ENCODE data around the gene SSR4. TPM values are rescaled to one million over a fixed set of nuclear protein-coding genes. Genes with fewer than 3 reads are reported as not detected.

SSR4 gene
- total and polyA plus RNA-seq, 8 donors, result 368 to 925 (median 398) TPM

- no peaks in the 10 kb centered on the region for H3K27me3 ChIP-seq
- FAIRE-seq, result no peak
- ATAC-seq, result peak in 1 of 4 donors; percentile 5
- DNase-seq, result no peak
- H3K27ac ChIP-seq, result no peak overlapping the region
- no peaks in the 10 kb centered on the region for H3K4me1 ChIP-seq
- TF ChIP-seq, protein P1, sequence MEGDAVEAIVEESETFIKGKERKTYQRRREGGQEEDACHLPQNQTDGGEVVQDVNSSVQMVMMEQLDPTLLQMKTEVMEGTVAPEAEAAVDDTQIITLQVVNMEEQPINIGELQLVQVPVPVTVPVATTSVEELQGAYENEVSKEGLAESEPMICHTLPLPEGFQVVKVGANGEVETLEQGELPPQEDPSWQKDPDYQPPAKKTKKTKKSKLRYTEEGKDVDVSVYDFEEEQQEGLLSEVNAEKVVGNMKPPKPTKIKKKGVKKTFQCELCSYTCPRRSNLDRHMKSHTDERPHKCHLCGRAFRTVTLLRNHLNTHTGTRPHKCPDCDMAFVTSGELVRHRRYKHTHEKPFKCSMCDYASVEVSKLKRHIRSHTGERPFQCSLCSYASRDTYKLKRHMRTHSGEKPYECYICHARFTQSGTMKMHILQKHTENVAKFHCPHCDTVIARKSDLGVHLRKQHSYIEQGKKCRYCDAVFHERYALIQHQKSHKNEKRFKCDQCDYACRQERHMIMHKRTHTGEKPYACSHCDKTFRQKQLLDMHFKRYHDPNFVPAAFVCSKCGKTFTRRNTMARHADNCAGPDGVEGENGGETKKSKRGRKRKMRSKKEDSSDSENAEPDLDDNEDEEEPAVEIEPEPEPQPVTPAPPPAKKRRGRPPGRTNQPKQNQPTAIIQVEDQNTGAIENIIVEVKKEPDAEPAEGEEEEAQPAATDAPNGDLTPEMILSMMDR (IDR thresholded peaks at IDR 0.05), result no peak
- no peak overlapping the region for H3K4me3 ChIP-seq
- intact Hi-C loops (cut with DNase I), result no loop called here
- WGBS, 2 donors, result 83% methylated on average over 7 of the region's 7 CpGs
- H3K36me3 ChIP-seq, result no peaks in the 10 kb centered on the region
- no peaks in the 10 kb centered on the region for H3K9me3 ChIP-seq
These were observed 6.3 kb downstream of the SSR4 start for GRCh38 chrX:153800746-153801145.

DNA sequence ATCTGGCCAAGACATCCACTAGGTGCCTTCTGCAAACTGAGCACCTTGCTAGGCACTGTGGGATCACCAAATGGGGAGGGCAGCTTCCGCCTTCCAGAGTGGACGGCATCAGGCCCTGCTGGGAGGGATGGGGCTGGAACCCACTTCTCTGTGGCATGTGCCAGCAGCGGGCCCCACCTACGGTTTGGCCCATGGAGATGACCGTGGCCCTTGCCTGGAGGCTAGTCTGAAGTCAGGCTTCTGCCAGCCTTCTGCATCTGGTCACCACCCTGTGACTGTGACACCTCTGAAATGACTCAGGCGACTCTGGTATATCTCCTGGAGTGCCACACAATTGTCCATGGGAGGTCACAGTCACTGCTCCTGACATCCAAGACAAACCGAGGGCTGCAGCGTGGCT, 7.2 kb downstream of the SSR4 start:
- TF ChIP-seq, protein P1 (IDR thresholded peaks at IDR 0.05), result no peak
- intact Hi-C loops (cut with DNase I), result no loop called here
- no peak overlapping the region for H3K4me3 ChIP-seq
- WGBS, 2 donors, result 77 to 78% methylated on average over 8 of the region's 8 CpGs
- H3K9me3 ChIP-seq, result no peaks in the 10 kb centered on the region
- ATAC-seq, result no peak
- H3K27me3 ChIP-seq, result no peaks in the 10 kb centered on the region
- no peak for FAIRE-seq
- no peaks in the 10 kb centered on the region for H3K4me1 ChIP-seq
- DNase-seq, result no peak
- H3K27ac ChIP-seq, result no peak overlapping the region
- no peaks in the 10 kb centered on the region for H3K36me3 ChIP-seq

DNA sequence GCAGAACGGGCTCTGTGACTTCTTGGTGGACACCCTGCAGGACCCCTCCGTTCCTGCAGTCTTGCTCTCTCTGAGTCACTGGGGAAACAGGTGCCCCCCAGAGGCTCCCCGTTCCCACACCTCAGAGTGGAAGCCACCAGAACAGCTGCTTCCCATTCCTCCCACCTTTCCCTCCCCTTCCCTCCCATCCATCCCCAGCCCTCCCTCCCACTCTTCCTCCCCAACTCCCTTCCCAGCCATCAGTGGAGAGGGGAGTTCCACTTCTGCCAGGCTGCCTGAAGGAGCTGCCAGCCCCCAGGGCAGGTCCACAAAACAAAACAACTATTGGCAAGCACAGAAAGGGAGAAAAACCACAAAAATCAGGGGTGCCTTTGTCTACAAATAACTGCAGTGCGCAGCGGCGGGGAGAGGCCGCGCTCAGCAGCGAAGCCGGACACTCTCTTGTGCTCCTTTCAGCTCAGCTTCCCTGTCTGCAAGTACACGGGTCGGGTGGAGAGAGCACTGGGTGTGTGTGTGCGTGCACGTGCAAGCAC, 8.1 kb downstream of the SSR4 start:
- no peak for FAIRE-seq
- Histone ChIP-seq H3K36me3 (no peaks in the 10 kb centered on the region), H3K4me3 (no peak overlapping the region), H3K27me3 (no peaks in the 10 kb centered on the region), H3K9me3 (no peaks in the 10 kb centered on the region), H3K4me1 (no peaks in the 10 kb centered on the region), H3K27ac (no peak overlapping the region)
- peak in 1 of 6 donors; percentile 23 for DNase-seq
- WGBS, 2 donors, result 75 to 85% methylated on average over 14 of the region's 14 CpGs
- intact Hi-C loops (cut with DNase I), result no loop called here
- no peak for ATAC-seq
- TF ChIP-seq, protein P1 (IDR thresholded peaks at IDR 0.05), result no peak

- Histone ChIP-seq H3K27me3 (no peaks in the 10 kb centered on the region), H3K9me3 (no peaks in the 10 kb centered on the region), H3K27ac (no peak overlapping the region), H3K4me3 (no peak overlapping the region), H3K36me3 (no peaks in the 10 kb centered on the region), H3K4me1 (no peaks in the 10 kb centered on the region)
- TF ChIP-seq, protein P1 (IDR thresholded peaks at IDR 0.05), result no peak
- FAIRE-seq (no peak), ATAC-seq (no peak), DNase-seq (peak in 1 of 6 donors; percentile 47)
- intact Hi-C loops (cut with DNase I), result no loop called here
- 94 to 95% methylated on average over 86 to 87 of the region's 87 CpGs for WGBS, 2 donors
These were observed 9.0 kb downstream of the SSR4 start for GRCh38 chrX:153803211-153804099.

- no peak for FAIRE-seq
- 95 to 96% methylated on average over 33 to 34 of the region's 34 CpGs for WGBS, 2 donors
- intact Hi-C loops (cut with DNase I), result no loop called here
- ATAC-seq, result no peak
- Histone ChIP-seq H3K4me1 (no peaks in the 10 kb centered on the region), H3K27me3 (no peaks in the 10 kb centered on the region), H3K36me3 (no peaks in the 10 kb centered on the region), H3K27ac (no peak overlapping the region), H3K4me3 (no peak overlapping the region), H3K9me3 (no peaks in the 10 kb centered on the region)
- DNase-seq, result peak in 1 of 6 donors; percentile 65
- TF ChIP-seq, protein P1 (IDR thresholded peaks at IDR 0.05), result no peak
These were observed 9.7 kb downstream of the SSR4 start for GRCh38 chrX:153804100-153804595.
